AG10803 (cell line): ENCODE data around the gene MAN2A2.
"Not testable (repeated sequence)": the region's sequence is repeated elsewhere in the genome, so short reads cannot be mapped to it uniquely, and the experiment has no call there.

ENCODE experiments used
- DNase-seq: peaks from one replicate; pipeline ENCODE4 v3.0.0; 2010; ENCODE audit warnings: low read depth
- H3K4me3 ChIP-seq: 2 replicates; pipeline ENCODE4 v1.5.1; 2011; ENCODE audit warnings: mild to moderate bottlenecking, low read length, control low read depth
- TF ChIP-seq, protein P1 (sequence below): conservative IDR thresholded peaks from 2 replicates; pipeline ENCODE4 v1.5.1; 2011; ENCODE audit warnings: mild to moderate bottlenecking, low read length, control low read depth, inconsistent platforms

MAN2A2 gene

DNA sequence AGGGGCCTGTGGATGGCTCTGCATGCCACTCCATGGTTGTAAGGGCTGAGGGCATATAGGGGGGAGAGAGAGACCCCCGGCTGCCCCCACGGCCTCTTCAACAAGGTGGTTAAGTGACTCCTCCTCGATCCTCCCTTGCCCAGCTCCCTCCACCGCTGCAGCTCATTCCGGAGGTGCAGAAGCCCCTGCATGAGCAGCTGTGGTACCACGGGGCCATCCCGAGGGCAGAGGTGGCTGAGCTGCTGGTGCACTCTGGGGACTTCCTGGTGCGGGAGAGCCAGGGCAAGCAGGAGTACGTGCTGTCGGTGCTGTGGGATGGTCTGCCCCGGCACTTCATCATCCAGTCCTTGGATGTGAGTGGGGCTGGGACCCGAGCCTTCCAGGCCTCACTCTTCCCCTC lies 12.3 kb upstream of the MAN2A2 start:
- H3K4me3 ChIP-seq: no peak overlapping the region
- TF ChIP-seq, protein P1, sequence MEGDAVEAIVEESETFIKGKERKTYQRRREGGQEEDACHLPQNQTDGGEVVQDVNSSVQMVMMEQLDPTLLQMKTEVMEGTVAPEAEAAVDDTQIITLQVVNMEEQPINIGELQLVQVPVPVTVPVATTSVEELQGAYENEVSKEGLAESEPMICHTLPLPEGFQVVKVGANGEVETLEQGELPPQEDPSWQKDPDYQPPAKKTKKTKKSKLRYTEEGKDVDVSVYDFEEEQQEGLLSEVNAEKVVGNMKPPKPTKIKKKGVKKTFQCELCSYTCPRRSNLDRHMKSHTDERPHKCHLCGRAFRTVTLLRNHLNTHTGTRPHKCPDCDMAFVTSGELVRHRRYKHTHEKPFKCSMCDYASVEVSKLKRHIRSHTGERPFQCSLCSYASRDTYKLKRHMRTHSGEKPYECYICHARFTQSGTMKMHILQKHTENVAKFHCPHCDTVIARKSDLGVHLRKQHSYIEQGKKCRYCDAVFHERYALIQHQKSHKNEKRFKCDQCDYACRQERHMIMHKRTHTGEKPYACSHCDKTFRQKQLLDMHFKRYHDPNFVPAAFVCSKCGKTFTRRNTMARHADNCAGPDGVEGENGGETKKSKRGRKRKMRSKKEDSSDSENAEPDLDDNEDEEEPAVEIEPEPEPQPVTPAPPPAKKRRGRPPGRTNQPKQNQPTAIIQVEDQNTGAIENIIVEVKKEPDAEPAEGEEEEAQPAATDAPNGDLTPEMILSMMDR: no peak
- no peak for DNase-seq

DNA sequence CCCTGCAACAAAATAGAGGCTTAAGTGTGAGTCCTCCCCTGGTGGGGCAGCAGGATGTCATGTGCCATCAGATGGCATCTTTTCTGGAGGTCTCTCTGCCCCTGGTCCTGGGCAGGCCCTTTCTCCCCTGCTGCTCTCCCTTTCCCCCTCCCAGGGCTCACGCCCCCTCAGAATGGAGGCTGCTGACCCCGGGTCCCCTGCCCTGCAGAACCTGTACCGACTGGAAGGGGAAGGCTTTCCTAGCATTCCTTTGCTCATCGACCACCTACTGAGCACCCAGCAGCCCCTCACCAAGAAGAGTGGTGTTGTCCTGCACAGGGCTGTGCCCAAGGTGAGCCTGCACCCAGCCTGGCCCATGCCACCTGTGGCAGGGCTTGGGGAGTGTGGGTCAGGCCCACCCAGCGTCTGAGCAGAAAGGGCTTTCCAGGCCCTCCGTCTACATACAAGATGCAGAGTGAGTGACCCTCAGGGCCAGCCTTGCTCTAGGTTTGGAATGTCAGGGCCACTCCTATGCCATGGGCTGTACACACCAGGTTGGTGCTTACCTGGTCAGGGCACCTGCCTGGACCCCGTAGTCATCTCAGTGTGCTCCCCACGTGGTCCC lies 11.7 kb upstream of the MAN2A2 start:
- TF ChIP-seq, protein P1: no peak
- no peak for DNase-seq
- H3K4me3 ChIP-seq: no peak overlapping the region

DNA sequence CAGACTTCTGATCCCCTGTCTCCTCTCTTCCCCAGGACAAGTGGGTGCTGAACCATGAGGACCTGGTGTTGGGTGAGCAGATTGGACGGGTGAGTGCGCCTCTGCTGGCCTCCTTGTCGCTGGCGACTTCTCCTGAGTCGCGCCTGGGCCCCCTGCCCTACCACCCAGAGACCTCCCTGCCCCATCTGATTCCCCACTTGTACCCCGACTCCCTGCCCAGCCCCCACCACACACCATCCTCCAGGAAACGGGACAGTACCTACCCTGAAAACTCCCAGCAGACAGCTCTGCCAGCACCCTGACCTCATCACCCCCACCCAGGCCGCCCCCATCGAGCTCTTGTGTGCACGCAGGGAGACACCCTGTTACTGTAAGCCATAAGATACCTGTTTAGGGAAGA lies 11.1 kb upstream of the MAN2A2 start:
- TF ChIP-seq, protein P1: no peak
- no peak overlapping the region for H3K4me3 ChIP-seq
- DNase-seq: no peak

DNA sequence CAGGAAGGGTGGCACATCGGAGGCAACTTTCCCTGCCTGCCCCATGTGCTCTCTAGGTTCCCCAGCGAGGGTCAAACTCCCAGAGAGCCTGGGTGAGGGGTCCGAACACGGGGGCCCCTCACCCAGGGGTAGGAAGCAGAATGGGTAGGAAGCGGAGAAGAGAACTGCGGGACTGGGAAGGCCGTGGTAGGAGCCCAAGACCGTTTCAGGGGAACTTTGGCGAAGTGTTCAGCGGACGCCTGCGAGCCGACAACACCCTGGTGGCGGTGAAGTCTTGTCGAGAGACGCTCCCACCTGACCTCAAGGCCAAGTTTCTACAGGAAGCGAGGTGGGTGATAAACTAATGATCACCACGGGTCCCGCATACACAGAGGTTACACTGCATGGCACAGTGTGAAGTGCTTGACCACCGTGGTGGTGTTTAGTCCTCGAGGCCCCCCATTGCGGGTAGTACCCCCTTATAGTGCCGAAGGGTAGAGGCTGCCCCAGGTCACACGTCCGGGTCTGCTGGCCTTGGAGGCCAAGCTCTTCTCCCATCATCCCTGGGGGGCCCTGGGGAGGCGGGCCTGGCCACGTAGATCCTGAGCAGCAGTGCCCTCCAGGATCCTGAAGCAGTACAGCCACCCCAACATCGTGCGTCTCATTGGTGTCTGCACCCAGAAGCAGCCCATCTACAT lies 10.5 kb upstream of the MAN2A2 start:
- no peak overlapping the region for H3K4me3 ChIP-seq
- TF ChIP-seq, protein P1: no peak
- no peak for DNase-seq

DNA sequence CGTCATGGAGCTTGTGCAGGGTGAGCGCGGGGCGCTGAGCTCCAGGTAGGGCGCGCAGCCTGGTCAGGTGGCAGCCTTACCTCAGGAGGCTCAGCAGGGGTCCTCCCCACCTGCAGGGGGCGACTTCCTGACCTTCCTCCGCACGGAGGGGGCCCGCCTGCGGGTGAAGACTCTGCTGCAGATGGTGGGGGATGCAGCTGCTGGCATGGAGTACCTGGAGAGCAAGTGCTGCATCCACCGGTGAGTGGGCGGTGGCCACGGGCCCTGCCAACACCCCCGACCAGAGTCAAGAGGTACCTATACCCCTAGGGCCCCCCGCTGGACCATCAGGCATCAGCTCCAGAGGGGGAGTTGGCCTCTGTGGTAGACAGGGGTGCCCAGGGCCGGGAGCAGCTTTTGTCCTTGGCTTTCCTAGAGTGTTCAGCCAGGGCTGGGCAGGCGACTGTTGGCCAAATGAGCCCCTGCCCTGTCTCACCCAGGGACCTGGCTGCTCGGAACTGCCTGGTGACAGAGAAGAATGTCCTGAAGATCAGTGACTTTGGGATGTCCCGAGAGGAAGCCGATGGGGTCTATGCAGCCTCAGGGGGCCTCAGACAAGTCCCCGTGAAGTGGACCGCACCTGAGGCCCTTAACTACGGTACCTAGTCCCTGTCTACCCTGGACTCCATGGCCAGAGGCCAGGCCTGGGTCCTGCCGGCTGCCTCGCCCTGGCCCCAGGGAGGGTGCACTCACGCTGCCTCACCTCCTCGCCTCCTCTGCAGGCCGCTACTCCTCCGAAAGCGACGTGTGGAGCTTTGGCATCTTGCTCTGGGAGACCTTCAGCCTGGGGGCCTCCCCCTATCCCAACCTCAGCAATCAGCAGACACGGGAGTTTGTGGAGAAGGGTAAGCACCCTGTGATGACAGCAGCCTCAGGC lies 9.7 kb upstream of the MAN2A2 start:
- DNase-seq: no peak
- H3K4me3 ChIP-seq: no peak overlapping the region
- TF ChIP-seq, protein P1: no peak

DNA sequence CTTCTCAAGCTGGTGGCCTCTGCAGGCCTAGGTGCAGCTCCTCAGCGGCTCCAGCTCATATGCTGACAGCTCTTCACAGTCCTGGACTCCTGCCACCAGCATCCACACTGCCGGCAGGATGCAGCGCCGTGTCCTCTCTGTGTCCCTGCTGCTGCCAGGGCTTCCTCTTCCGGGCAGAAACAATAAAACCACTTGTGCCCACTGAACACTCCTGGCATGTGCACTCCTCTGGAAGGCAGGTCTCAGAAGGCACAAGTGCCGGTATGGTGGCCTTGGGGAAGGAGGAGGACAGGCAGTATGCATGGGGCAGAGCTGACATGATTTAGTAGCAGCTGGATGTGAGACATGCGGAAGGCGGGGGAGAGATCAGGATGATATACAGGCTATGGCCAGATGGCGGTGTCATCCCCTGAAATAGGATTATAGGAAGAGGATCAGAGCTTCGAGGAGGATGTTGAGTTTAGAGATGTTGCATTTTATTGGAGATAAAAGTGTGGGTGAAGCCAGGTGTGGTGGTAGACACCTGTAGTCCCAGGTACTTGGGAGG lies 7.5 kb upstream of the MAN2A2 start:
- TF ChIP-seq, protein P1: no peak
- DNase-seq: no peak
- no peak overlapping the region for H3K4me3 ChIP-seq

DNA sequence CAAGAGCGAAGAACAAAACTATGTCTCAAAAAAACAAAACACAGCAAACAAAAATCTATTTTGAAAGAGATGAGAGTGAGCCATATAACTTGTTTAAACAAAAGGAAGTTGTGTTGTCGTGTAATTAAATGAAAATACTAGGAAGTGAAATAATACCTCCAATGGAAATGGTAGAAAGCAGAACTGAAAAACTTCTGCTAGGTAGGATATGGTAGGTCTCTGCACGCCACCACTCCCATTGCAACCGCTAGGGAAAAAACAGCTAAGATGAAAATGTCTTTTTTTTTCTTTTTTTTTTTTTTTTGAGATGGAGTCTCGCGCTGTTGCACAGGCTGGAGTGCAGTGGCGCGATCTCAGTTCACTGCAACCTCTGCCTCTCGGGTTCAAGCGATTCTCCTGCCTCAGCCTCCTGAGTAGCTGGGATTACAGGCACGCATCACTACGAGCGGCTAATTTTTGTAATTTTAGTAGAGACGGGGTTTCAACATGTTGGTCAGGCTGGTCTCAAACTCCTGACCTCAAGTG lies 5.9 kb upstream of the MAN2A2 start:
- not testable (repeated sequence) for DNase-seq, H3K4me3 ChIP-seq
